Renal cortical epithelial cell (primary cell): ENCODE data around the gene CABYR. TPM values are rescaled to one million over a fixed set of nuclear protein-coding genes. Genes with fewer than 3 reads are reported as not detected.
"Not testable (repeated sequence)": the region's sequence is repeated elsewhere in the genome, so short reads cannot be mapped to it uniquely, and the experiment has no call there.

Experiments
- DNase-seq: peaks from one replicate; pipeline ENCODE4 v3.0.0-alpha.2; 2011; ENCODE audit warnings: low read depth
- total RNA-seq: library from RNA; depleted of rRNA; stranded (reverse); fragments of >200 nt; gene quantifications from 2 replicates; pipeline ENCODE4 v1.2.3, GENCODE V29; 2014

The CABYR gene
- total RNA-seq, 1 donor from 2014 or later: 9.2 TPM

DNA sequence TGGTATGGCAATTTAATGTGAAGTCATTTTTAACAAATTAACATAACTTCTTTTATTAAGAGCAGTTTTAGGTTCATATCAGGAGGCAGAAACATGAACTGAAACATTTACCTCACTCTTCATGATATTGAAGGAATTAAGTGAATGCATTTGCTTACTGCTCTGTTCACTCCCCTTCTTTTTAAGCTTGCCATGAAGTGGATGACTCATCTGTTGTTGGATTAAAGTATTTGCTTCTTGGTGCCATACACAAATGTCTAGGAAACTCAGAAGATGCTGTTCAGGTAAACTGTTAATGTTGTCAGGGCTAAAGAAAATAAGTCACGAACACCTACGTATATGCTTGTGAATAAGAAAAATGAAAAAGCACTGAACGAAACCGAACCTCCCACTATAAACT is 10.2 kb upstream of the CABYR start:
- peak; percentile 37 for DNase-seq

DNA sequence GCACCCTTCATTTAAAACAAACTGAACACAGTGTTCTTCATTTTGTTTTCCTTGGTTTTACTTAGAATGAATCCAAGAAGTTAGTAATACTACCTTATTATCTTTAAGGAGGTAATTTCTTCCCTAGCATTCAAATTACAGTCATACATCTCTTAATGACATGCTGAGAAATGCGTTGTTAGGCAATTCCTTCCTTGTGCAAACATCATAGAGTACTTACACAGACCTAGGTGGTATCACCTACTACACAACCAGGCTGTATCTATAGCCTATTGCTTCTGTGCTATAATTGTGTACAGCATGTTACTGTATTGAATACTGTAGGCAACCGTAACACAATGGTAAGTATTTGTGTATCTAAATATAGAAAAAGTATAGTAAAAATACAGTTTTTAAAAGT is 8.4 kb upstream of the CABYR start:
- DNase-seq: peak; percentile 14

DNA sequence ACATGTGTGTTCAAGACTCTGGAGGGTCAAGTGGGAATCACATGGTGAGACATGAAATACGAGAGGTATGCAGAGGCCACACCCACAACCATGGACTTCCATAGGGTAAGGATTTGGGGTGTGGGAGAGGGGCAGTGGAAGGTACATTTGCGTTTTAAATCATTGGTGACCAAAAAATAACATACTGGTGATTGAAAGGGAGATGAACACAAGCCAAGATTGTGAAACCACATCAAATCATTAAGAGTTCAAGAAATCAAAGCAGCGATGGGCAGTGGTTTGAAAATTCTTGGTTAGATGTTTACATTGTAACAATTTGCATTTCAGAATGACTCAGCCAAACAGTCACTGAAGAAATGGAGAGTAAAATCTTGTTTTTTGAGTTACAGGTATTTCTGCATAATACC is 1.9 kb upstream of the CABYR start:
- DNase-seq: peak; percentile 72

DNA sequence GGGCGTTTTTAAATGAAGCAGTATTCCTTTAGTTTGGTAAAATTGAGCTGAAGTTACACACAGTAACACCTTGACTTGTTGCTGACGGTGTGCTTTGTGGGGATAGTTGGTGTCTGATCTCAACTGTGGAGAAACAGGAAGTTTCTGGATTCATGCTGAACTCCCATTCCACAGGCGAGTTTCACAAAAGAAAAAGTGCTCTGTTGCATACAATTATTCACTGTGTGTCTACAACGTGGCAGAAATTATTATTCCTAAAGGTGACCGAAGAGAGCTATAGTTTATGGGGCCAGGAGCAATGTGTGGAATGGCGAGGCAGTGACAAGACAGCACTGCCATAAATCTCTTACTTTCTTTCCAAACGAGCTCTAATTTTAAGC is 463 bp upstream of the CABYR start:
- peak; percentile 20 for DNase-seq

DNA sequence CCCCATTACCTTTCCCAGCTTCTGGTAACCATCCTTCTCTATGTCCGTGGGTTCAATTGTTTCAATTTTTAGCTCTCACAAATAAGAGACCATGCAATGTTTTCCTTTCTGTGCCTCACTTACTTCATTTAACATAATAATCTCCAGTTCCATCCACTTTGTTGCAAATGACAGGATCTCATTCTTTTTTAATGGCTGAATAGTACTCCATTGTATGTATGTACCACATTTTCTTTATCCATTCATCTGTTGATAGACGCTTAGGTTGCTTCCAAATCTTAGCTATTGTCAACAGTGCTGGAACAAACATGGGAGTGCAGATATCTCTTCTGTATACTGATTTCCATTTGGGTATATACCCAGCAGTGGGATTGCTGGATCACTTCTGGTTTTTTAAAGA is 1.8 kb downstream of the CABYR start:
- no peak for DNase-seq

DNA sequence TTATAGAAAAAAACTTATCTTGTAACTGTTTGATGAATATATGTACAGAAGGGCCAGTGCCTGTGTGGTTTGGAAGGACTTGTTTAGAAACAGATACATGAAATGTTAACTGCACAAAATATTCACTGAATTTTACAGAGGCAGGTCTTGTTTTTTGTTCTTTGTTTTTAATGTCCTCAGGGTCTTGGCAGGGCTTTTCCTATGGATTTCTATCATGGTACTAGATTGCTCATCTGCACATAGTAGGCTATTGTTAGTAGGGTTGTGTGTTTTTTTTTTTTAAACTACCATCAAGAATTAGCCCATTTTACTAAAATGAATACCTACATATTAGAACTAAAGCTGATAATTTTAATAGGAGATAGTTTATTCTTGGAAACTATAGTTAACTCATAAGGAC is 3.5 kb downstream of the CABYR start:
- no peak for DNase-seq

DNA sequence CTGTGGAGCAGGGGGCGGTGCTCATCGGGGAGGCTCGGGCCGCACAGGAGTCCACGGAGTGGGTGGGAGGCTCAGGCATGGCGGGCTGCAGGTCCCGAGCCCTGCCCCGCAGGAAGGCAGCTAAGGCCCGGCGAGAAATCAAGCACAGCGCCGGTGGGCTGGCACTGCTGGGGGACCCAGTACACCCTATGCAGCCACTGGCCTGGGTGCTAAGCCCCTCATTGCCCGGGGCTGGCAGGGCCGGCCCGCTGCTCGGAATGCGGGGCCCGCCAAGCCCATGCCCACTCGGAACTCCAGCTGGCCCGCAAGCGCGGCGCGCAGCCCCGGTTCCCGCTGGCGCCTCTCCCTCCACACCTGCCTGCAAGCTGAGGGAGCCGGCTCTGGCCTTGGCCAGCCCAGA is 10.7 kb downstream of the CABYR start:
- not testable (repeated sequence) for DNase-seq

DNA sequence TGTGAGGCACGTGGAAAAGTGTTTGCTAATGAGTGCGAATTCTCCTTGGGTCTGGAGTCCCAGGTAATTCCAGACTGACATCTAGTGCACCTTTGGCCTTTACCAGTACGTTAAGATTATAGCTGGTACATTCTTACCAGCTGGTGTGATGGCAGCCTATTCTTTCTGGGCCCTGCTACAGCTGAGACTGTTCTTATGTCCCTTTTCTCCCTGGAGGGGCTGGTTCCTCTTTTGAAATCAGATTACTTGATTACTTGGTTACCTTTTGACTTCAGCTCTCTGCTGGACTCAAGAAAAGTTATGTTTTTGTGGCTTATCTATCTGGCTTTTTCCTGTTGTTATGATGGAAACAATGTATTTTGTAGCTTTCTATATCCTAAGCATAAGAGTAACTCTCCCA is 14.5 kb downstream of the CABYR start:
- no peak for DNase-seq

DNA sequence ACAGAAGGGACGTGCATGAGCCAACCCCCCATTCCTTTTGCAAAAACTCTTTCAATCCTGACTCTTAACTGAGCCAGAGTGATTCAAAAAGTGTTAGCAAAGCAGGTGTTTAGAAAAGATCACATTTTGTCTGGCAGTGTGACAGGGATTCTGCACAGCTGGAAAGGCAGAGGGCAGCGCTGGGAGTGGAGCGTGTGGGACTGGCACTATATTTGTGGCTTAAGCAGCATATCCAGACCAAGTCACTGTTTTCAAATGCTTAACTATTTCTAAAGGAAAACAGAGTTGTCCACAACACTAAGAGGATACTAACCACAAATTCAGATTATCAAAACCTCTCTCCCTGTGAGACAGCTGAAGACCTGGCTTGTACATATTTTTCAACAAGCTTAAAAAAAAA is 19.0 kb downstream of the CABYR start:
- DNase-seq: no peak

DNA sequence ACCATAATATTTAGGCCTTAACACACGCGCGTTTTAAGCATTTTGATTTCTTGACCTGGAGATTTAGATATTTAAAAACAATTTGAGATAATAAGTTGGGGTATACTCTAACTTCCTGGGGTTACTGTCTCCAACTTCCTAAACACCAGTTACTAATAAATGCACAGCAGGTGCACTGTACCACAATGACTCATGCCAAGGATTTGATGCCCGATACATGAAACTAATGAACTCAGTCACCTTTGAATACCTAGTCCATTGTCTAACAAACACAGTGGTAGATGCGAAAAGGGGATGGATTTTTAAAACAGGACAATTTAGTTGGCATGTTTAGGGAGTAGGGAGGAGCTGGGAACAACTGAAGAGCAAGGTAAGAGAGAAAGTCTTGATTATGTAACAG is 21.2 kb downstream of the CABYR start:
- peak; percentile 13 for DNase-seq

DNA sequence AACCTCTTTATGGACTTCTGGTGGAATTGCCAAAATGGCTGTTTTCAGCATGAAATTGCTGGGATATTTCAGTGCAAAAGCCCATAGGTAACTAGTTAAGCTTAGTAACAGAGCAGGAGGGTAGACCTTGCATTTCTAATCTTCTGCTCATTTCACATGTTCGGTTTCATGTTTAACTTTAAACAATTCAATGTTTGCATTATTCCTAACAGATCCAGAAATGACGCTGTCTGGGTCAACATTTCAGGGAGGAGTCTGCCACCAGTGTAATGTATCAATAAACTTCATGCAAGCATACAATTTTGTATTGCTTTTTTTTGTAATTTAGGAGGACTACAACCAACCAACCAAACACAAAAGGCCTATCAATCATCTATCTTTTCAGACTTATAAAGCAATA is 22.4 kb downstream of the CABYR start:
- no peak for DNase-seq

DNA sequence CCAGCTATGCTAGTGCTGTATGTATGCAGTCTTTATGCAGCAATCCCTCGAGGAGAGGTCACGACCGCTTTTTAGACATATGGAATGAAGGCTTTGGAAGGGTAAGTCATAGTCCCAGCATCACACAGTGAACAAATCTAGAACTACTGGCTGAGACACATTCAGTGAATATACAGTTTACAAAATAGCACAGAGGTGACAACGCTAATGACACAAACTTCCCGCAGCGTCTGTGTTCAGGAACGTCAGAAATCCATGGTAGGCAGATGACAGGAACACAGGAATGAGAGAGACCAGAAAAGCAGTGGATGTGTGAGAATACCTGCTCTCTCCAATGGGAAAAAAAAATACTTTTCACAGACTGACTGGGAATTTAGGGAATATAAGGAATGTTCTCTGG is 29.6 kb downstream of the CABYR start:
- no peak for DNase-seq

DNA sequence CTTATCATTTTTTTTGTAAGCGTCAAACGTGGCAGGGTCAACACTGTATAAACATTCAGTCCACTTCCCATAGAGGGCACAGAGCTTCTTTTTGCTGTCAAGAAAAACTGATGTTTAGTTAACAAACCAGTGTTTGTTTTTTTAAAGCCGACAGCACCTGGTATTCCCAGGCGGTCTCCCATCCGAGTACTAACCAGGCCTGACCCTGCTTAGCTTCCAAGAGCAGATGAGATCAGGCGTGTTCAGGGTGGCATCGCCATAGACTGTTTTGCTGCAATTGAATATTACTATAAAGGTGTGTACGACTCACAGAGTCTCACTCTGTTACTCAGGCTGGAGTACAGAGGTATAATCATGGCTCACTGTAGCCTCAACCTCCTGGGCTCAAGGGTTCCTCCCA is 31.5 kb downstream of the CABYR start:
- no peak for DNase-seq

DNA sequence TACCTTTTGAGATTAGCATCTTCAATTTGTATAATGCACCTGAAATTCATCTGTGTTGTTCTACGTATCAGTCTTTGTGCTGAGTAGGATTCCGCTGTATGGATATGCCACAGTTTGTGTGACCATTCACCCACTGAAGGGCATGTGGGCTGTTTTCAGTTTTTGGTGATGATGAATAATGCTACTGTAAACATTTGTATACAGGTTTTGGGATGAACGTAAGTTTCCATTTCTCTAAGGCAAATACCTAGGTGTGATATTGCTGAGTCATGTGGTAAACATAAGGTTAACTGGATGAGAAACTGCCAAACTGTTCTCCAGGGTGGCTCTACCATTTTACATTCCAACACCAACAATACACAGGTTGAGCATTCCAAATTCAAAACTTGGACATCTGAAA is 35.1 kb downstream of the CABYR start:
- DNase-seq: no peak

DNA sequence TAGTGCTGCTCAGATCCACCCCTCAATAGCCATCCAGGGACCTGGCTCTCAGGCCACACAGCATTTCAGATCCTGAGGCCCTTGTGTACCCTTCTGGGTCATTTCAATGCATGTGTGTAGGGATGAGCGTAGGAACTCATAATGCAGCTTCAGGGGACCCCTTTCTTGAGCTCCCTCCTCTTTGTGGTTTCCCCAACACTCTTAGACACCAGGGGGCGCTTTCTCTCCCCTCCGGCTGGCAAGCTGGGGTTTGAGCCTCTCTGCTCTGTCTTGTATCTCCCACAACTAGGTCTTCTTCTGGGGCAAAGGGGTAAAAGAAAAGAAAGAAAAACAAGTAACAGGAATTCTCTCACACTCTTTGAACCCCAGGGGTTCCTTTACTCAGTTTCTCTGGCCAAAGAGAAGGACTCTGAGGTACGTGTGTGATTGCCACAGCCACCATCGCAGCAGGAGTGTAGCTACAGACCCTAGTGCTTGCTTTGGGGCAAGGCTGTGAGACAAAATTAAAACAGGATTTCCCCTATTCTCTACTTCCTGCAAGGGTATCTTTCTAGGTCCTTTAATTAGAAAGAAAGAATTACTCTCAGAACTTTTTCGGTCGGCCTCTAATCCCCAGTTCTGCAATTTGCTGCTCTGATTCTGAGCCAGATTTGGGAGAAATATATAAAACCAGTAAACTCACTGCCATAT is 38.0 kb downstream of the CABYR start:
- peak; percentile 16 for DNase-seq

DNA sequence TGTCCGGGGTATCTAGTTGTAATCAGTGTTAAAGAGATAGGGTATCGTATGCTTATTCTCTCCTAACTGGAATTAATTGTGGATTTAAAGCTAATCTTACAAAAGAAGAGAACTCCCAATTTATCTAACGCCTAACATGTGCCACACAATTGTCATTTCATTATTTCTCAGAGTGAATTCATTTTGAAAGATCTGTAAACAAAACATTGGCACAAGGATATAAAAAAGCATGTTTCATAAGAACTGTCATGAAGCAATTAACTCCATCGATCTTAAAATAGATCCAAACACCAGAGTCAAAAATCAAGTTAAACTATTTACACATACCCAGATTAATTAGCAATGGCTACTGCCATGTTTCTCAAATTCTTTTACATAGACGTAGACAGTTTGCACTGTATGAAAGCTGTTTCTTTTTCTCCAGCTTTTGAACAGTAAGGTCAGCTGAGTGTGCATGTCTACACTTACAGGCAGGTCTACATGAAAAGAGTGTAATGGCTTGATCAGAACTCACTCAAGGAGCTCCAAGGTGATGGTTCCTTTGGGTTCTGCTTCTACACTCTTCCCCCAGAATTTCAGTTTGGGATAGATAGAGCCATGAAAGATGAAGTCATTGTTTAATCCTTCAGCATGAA is 38.8 kb downstream of the CABYR start:
- DNase-seq: no peak

DNA sequence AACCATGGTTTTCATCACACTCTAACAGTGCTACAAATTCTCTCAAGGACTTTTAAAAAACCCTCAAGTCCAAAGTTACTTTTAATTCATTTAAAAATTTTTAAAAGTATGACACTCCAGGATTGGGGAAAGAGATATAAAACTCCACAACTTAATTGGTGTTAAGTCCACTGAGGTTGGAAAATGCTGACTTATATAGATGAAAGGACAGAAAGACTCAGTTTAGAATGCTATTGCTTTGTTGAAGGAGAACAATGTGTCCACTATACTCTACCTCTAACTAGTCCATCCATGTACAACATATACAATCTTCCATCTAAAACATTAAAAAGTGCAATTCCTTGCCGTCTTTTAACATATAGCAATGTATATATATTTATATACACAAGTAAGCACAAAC is 41.2 kb downstream of the CABYR start:
- DNase-seq: no peak

DNA sequence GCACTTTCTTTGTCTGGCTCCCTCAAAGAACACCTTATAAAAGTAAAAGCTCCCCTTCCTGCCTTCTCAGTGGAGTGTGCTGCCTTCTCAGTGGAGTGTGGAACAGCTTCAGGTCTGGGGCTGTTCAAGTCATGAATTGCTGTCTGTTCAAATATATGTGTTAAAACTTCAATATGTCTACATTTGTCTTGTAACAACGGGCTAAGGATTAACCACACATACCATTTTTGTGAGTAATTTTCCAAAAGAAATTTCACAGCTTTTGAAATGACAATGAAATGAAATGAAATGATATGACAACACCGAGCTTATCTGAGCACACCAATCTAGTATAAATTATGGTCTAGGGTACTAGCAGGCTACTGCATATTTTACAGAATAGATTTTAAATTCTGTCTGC is 42.9 kb downstream of the CABYR start:
- no peak for DNase-seq

DNA sequence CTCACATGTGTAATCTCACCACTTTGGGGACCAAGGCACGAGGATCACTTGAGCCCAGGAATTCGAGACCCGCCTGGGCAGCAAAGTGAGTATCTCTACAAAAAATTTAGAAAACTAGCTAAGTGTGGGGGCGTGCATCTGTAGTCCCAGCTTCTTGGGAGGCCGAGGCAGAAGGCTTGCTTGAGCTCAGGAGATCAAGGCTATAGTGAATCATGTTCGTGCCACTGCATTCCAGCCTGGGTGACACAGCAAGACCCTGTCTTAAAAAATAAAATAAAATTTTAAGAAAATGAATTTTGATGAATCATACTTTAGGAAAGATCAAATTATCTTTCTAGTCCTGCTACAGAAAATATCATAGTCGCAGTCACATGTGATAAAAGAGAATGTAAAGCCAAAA is 46.9 kb downstream of the CABYR start:
- no peak for DNase-seq

DNA sequence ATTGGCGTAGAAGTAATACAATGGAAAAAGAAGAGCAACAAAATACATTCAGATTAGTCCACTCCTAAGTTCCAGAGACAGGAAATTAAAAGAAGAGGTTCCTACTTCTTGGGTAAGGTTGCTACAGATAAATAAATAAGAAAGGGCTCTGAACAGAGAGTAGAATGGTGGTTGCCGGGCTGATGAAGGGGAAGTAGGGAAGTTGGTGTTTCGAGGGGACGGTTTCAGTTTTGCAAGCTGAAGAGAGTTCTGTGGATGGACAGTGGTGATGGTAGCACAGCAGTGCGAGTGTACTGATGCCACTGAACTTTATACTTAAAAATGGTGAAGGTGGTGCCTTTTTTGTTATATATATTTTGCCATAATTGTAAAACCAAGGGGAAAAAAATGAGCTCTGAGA is 48.2 kb downstream of the CABYR start:
- DNase-seq: no peak

DNA sequence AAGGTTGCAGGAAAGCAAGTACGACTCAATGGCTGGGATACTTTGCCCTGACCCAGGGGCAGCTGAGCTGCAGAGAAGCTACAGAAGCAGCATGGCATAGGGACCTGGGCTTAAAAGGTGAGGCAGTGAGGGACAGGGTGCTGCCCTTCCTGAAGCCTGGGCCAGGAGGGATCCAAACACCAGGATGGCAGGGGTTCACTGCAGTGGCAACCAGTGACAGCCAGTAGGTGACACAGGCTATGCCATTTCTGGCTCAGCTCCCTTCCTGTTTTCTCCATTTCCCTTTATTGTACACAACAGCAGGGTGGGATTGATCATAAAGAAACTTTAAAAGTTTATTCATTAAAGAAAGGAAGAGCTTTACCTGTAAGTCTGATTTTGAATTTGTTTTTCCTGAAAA is 48.8 kb downstream of the CABYR start:
- no peak for DNase-seq

DNA sequence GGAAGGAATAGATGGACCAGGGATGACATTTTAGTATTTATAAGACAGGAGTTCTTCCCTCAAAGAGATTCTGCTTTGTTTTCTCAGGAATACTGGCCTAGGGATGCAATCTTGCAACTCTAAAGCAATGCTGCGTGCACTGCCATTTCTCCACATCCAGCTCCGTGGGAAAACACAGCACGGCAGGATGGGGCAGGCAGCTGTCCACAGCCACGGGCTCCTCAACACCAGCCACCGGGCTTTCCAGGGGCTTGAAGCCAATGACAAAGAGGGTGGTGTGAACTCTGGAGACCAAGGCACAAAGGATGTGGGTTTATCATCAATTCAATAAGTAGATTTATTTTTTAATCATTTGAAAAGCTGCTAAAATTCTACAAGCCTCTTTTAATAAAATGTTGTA is 49.3 kb downstream of the CABYR start:
- DNase-seq: no peak

DNA sequence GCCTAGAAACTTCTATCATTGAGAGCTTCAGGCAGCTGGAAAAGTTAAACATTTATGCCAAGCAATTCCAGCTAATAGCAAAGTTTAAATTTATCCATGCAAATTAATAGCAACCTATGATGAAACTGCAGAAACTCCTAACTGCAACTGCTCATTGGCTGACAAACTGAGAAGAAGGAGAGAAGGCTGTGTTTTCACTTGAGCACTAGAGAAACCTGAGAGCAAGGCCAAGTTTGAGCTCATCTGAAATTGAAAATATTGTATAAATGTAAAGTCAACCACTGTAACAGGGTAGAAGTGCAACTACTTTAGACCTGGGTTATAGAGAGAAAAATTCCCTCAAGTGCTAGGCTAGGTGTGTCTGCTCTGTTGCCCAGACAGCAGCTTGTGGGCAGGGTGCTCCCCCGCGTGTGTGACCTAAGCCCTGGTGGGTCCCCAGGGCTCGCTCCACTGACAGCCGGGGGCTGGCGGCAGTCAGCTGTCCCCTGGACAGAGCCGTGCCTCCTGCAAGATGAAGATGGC is 50.2 kb downstream of the CABYR start:
- DNase-seq: peak; percentile 63
